Gastroesophageal sphincter (tissue), 4 donors: ENCODE results near the gene XRCC3. TPM values are rescaled to one million over a fixed set of nuclear protein-coding genes. Genes with fewer than 3 reads are reported as not detected.

ENCODE experiments used
- ATAC-seq: fragments of 150-250 bp; one replicate; pipeline ENCODE4 v1.9.1; 2016; ENCODE audit warnings: mild to moderate bottlenecking, moderate library complexity
- H3K27ac ChIP-seq, 4 donors: fragments of 200-600 bp; sonication (generic) in 3 of 4; 1 replicate in 3 of 4; 2 replicates in 1 of 4; pipeline ENCODE4 v1.5.1; 2016 to 2019
- H3K27me3 ChIP-seq: fragments of 200-600 bp; sonication (generic); one replicate; pipeline ENCODE4 v1.5.1; 2019
- H3K36me3 ChIP-seq, 2 donors: fragments of 200-600 bp; sonication (generic); one replicate each; pipeline ENCODE4 v1.5.1; 2019; ENCODE audit warnings: control low read depth in 1 of 2
- H3K4me1 ChIP-seq, 3 donors: fragments of 200-600 bp; sonication (generic); 1 replicate in 2 of 3; 2 replicates in 1 of 3; pipeline ENCODE4 v1.5.1; 2016 to 2019; ENCODE audit warnings: control low read depth in 2 of 3
- H3K4me3 ChIP-seq, 2 donors: fragments of 200-600 bp; sonication (generic); one replicate each; pipeline ENCODE4 v1.5.1; 2019; ENCODE audit warnings: mild to moderate bottlenecking in 1 of 2, moderate library complexity in 1 of 2
- H3K9me3 ChIP-seq, 3 donors: fragments of 200-600 bp; sonication (generic); one replicate each; pipeline ENCODE4 v1.5.1; 2017 to 2019; ENCODE audit warnings: control low read depth in 2 of 3
- CTCF ChIP-seq, 4 experiments: fragments of 200-600 bp in 2 of 4; fragments of 450-650 bp in 2 of 4; sonication (generic) in 1 of 4; IDR thresholded peaks; one replicate each; pipeline ENCODE4 v1.5.1; 2017 to 2019; ENCODE audit warnings: antibody characterized with exemption in 4 of 4, mild to moderate bottlenecking in 2 of 4, moderate library complexity in 2 of 4
- EP300 ChIP-seq: sonication (generic); formaldehyde crosslinking; IDR thresholded peaks from one replicate; pipeline ENCODE4 v1.6.1; 2017; ENCODE audit warnings: antibody characterized with exemption, mild to moderate bottlenecking
- POLR2A ChIP-seq, 2 donors: fragments of 450-650 bp; IDR thresholded peaks; one replicate each; pipeline ENCODE4 v1.6.1; 2017; ENCODE audit warnings: antibody characterized with exemption in 2 of 2, mild to moderate bottlenecking in 2 of 2, moderate library complexity in 1 of 2
- POLR2AphosphoS5 ChIP-seq: sonication (generic); formaldehyde crosslinking; IDR thresholded peaks from one replicate; pipeline ENCODE4 v1.6.1; 2017; ENCODE audit warnings: antibody characterized with exemption
- WGBS, 2 donors: methylation state at CpG; one replicate each; pipeline ENCODE4 v1.1.5; 2018; ENCODE audit warnings: low coverage in 1 of 2; 5-methylcytosine and 5-hydroxymethylcytosine counted together
- total RNA-seq, 4 donors: library from RNA; depleted of rRNA; stranded (reverse); fragments of >200 nt; gene quantifications; one replicate each; pipeline ENCODE4 v1.1.0, GENCODE V29; 2016

The XRCC3 gene
- total RNA-seq, 4 donors from 2014 or later = 1.2 to 7.8 (median 3.6) TPM

- Histone ChIP-seq H3K27ac (peak overlapping the region in 3 of 4 donors; percentile 91 to 96 (median 93)), H3K4me1 (peaks cover 8 to 57% (median 28%) of the 10 kb centered on the region in 3 donors)
Measured at GRCh38 chr14:103739466-103739792, 24.2 kb upstream of the XRCC3 start.

DNA sequence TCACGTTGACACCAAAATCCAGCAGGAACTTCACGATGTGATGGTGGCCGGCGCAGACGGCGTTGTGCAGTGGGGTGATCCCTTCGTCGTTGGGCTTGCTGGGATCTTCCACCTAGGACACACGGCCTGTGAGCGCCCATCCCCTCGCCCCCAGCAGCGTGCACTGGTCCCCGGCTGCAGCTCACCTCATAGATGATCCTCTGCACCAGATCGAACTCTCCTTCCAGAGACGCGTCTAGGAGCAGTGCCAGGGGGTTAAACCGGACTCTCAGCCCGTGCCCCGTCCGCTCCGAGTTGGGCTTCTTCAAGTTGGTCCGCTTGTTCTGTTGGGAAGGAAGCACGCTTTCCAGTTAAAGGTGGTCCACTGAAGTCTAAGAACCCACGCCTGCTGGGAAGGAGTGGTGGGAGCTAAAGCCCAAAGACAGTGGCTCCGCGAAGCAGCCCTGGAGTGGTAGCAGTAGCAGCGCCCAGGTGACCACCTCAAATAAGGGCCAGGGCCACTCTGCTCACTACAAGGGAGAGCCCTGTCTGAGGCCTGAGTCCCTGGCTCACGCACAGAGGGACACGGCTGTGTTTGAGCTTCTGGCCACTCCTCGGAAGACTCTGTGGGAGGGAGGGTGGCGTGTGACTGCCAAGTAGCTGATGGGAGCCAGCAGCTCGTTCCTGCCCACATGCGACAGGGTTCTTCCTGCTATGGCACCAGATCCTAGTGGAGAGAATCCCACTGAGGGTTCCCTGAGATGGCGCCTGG lies 23.6 kb upstream of the XRCC3 start:
- Histone ChIP-seq H3K27me3 (no peaks in the 10 kb centered on the region), H3K4me1 (peaks cover 8 to 63% (median 28%) of the 10 kb centered on the region in 3 donors), H3K4me3 (no peak overlapping the region), H3K9me3 (no peaks in the 10 kb centered on the region), H3K27ac (peak overlapping the region in 3 of 4 donors; percentile 91 to 96 (median 93)), H3K36me3 (peaks cover 0 to 61% of the 10 kb centered on the region in 2 donors)
- TF ChIP-seq EP300 = no peak
- TF ChIP-seq POLR2A (IDR thresholded peaks at IDR 0.05) = no peak
- 73 to 80% methylated on average over 3 to 12 of the region's 34 CpGs for WGBS, 2 donors
- no peak for ATAC-seq

More at GRCh38 chr14:103739466-103739792, 24.2 kb upstream of the XRCC3 start:
- peaks cover 0 to 59% of the 10 kb centered on the region in 2 donors for H3K36me3 ChIP-seq
- no peaks in the 10 kb centered on the region for H3K9me3 ChIP-seq
- 71 to 93% methylated on average over 1 to 3 of the region's 6 CpGs for WGBS, 2 donors
- TF ChIP-seq CTCF (IDR thresholded peaks at IDR 0.05) (no peak), POLR2AphosphoS5 (no peak), EP300 (no peak), POLR2A (IDR thresholded peaks at IDR 0.05) (no peak)
- no peak overlapping the region for H3K4me3 ChIP-seq
- H3K27me3 ChIP-seq = no peaks in the 10 kb centered on the region
- no peak for ATAC-seq

- no peak for ATAC-seq
Measured at GRCh38 chr14:103738166-103738565, 22.9 kb upstream of the XRCC3 start.

GRCh38 chr14:103737432-103738045 lies 22.3 kb upstream of the XRCC3 start:
- H3K4me3 ChIP-seq = no peak overlapping the region
- no peaks in the 10 kb centered on the region for H3K9me3 ChIP-seq
- peaks cover 8 to 76% (median 28%) of the 10 kb centered on the region in 3 donors for H3K4me1 ChIP-seq
- no peaks in the 10 kb centered on the region for H3K27me3 ChIP-seq
- peaks cover 0 to 69% of the 10 kb centered on the region in 2 donors for H3K36me3 ChIP-seq
- WGBS, 2 donors = 71 to 85% methylated on average over 5 to 8 of the region's 16 CpGs
- peak overlapping the region; percentile 57 to 96 (median 92) for H3K27ac ChIP-seq
- TF ChIP-seq EP300 = no peak
- no peak for TF ChIP-seq CTCF (IDR thresholded peaks at IDR 0.05)
- no peak for TF ChIP-seq POLR2AphosphoS5
- no peak for TF ChIP-seq POLR2A (IDR thresholded peaks at IDR 0.05)
- no peak for ATAC-seq

More at GRCh38 chr14:103738166-103738565, 22.9 kb upstream of the XRCC3 start:
- H3K36me3 ChIP-seq = peaks cover 0 to 63% of the 10 kb centered on the region in 2 donors
- peak overlapping the region in 3 of 4 donors; percentile 91 to 96 (median 93) for H3K27ac ChIP-seq
- H3K4me3 ChIP-seq = no peak overlapping the region
- no peak for TF ChIP-seq EP300
- no peak for TF ChIP-seq POLR2A (IDR thresholded peaks at IDR 0.05)
- TF ChIP-seq POLR2AphosphoS5 = no peak
- no peak for TF ChIP-seq CTCF (IDR thresholded peaks at IDR 0.05)
- no peaks in the 10 kb centered on the region for H3K27me3 ChIP-seq
- WGBS, 2 donors = 63 to 72% methylated on average over 7 to 10 of the region's 10 CpGs
- no peaks in the 10 kb centered on the region for H3K9me3 ChIP-seq
- peaks cover 8 to 70% (median 28%) of the 10 kb centered on the region in 3 donors for H3K4me1 ChIP-seq

DNA sequence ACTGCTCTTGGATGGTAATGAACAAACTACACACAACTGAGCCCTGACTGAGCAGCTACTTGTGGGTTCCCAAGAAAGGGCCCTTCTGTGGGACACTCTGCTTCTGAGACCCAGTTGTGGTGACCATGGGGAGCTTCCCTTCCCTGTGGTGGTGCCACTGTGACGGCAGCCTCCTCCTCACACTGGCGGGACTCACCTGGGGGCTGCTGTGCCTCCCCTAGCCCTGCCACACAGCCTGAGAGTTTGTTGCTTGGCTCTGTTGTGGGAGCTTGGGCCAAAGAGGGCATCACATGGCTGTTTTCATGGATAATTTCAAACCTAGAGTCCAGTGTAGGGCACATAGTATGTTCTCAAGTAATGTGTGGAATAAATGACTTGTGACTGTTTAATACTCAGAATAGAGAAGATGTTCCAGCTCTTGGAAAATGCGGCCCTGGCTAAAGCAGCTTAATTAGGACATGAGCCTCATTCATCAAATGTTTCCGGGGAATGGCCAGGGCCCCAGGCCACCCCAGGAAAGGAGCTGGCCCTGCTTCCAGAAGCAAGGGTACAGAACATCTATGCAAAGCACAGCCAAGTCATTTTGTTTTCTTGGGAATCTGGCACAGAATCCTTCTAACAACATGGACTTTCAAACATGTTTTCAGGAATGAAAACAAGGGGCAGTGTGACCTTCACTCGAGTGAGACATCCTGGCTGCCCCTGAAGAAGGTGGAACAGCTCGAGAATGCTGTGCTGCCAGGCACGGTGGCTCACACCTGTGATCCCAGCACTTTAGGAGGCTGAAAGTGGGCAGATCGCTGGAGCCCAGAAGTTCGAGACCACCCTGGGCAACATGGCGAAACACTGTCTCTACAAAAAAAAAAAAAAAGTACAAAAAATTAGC lies 21.5 kb upstream of the XRCC3 start:
- no peak overlapping the region for H3K4me3 ChIP-seq
- 20 to 58% methylated on average over 1 to 5 of the region's 10 CpGs for WGBS, 2 donors
- peak; percentile 95 for TF ChIP-seq POLR2AphosphoS5
- TF ChIP-seq EP300 = no peak
- TF ChIP-seq CTCF (IDR thresholded peaks at IDR 0.05) = no peak
- no peak for TF ChIP-seq POLR2A (IDR thresholded peaks at IDR 0.05)
- no peaks in the 10 kb centered on the region for H3K27me3 ChIP-seq
- H3K9me3 ChIP-seq = no peaks in the 10 kb centered on the region
- H3K4me1 ChIP-seq = peaks cover 8 to 77% (median 28%) of the 10 kb centered on the region in 3 donors
- peak overlapping the region; percentile 85 to 96 (median 92) for H3K27ac ChIP-seq
- peaks cover 0 to 72% of the 10 kb centered on the region in 2 donors for H3K36me3 ChIP-seq
- peak; percentile 89 for ATAC-seq
